Neural progenitor cell (in vitro differentiated cells): Measurements from ENCODE around the gene TTC39A. TPM values are rescaled to one million over a fixed set of nuclear protein-coding genes. Genes with fewer than 3 reads are reported as not detected.
A peak's percentile ranks its signal among the peaks of the same experiment; 100 is the strongest.

Experiments
- DNase-seq: peaks from one replicate; pipeline ENCODE4 v3.0.0-alpha.2; 2016; ENCODE audit warnings: low spot score
- H2AFZ ChIP-seq: fragments of 200-600 bp; sonication (generic); replicated peaks from 2 replicates; pipeline ENCODE4 v1.6.1; 2016; ENCODE audit warnings: antibody characterized with exemption
- H3F3A ChIP-seq: fragments of 200-600 bp; sonication (generic); 2 replicates; pipeline ENCODE4 v1.6.1; 2016; ENCODE audit warnings: antibody characterized with exemption, low read depth
- H3K27ac ChIP-seq: fragments of 200-600 bp; sonication (generic); 2 replicates; pipeline ENCODE4 v1.5.1; 2016; ENCODE audit warnings: mild to moderate bottlenecking
- H3K27me3 ChIP-seq: fragments of 200-600 bp; sonication (generic); 2 replicates; pipeline ENCODE4 v1.6.1; 2016; ENCODE audit warnings: mild to moderate bottlenecking, moderate library complexity
- H3K36me3 ChIP-seq: fragments of 200-600 bp; sonication (generic); 2 replicates; pipeline ENCODE4 v1.5.1; 2016
- H3K4me1 ChIP-seq: fragments of 200-600 bp; sonication (generic); 2 replicates; pipeline ENCODE4 v1.6.1; 2016; ENCODE audit warnings: mixed run types
- H3K4me2 ChIP-seq: fragments of 200-600 bp; sonication (generic); 2 replicates; pipeline ENCODE4 v1.6.1; 2016
- H3K4me3 ChIP-seq: fragments of 200-600 bp; sonication (generic); 2 replicates; pipeline ENCODE4 v1.5.1; 2016
- H3K79me2 ChIP-seq: fragments of 200-600 bp; sonication (generic); 2 replicates; pipeline ENCODE4 v1.6.1; 2016; ENCODE audit warnings: low read depth
- H3K9ac ChIP-seq: fragments of 200-600 bp; sonication (generic); 2 replicates; pipeline ENCODE4 v1.6.1; 2016
- H3K9me3 ChIP-seq: fragments of 200-600 bp; sonication (generic); 2 replicates; pipeline ENCODE4 v1.5.1; 2016; ENCODE audit warnings: low read depth
- H4K20me1 ChIP-seq: fragments of 200-600 bp; sonication (generic); 2 replicates; pipeline ENCODE4 v1.6.1; 2016; ENCODE audit warnings: low read depth
- H3K27ac Mint-ChIP-seq: 3 replicates; pipeline ENCODE4 v1.8.0; 2021; ENCODE audit warnings: mixed read lengths
- H3K27me3 Mint-ChIP-seq: 2 replicates; pipeline ENCODE4 v1.8.0; 2022; ENCODE audit warnings: low read depth, mild to moderate bottlenecking, inconsistent platforms, moderate library complexity, mixed read lengths; ENCODE audit not compliant: insufficient read depth
- H3K36me3 Mint-ChIP-seq: 3 replicates; pipeline ENCODE4 v1.8.0; 2021; ENCODE audit warnings: mixed read lengths
- H3K4me1 Mint-ChIP-seq: 3 replicates; pipeline ENCODE4 v1.8.0; 2021; ENCODE audit warnings: mixed read lengths
- H3K4me3 Mint-ChIP-seq: 3 replicates; pipeline ENCODE4 v1.8.0; 2021; ENCODE audit warnings: mild to moderate bottlenecking, moderate library complexity, mixed read lengths
- H3K9me3 Mint-ChIP-seq: 3 replicates; pipeline ENCODE4 v1.8.0; 2020; ENCODE audit warnings: mixed read lengths
- EZH2 ChIP-seq: fragments of 200-600 bp; sonication (generic); IDR thresholded peaks from 2 replicates; pipeline ENCODE4 v1.6.1; 2017; ENCODE audit warnings: antibody characterized with exemption, mild to moderate bottlenecking, moderate library complexity
- EZH2phosphoT487 ChIP-seq: fragments of 200-600 bp; sonication (generic); IDR thresholded peaks from 2 replicates; pipeline ENCODE4 v1.6.1; 2017; ENCODE audit warnings: antibody characterized with exemption
- total RNA-seq: library from RNA; depleted of rRNA; stranded (reverse); fragments of >200 nt; gene quantifications from 2 replicates; pipeline ENCODE4 v1.2.3, GENCODE V29; 2015; ENCODE audit warnings: low replicate concordance
- TF ChIP-seq, protein P1 (sequence below): fragments of 200-600 bp; sonication (generic); IDR thresholded peaks from 2 replicates; pipeline ENCODE4 v1.5.1; 2017; ENCODE audit warnings: antibody characterized with exemption, mild to moderate bottlenecking

The TTC39A gene
- total RNA-seq, 1 donor from 2014 or later: 0.94 TPM

GRCh38 chr1:51298322-51298705, 32.0 kb downstream of the TTC39A start:
- DNase-seq: no peak
- no peaks in the 10 kb centered on the region for H3K36me3 Mint-ChIP-seq
- peaks cover 3% of the 10 kb centered on the region for H3K4me1 Mint-ChIP-seq
- Histone ChIP-seq H3K4me3 (no peak overlapping the region), H3K4me1 (no peaks in the 10 kb centered on the region), H3K9ac (no peak overlapping the region), H2AFZ (no peak overlapping the region), H3K9me3 (no peaks in the 10 kb centered on the region), H3K4me2 (no peak overlapping the region), H4K20me1 (no peaks in the 10 kb centered on the region), H3K27me3 (no peaks in the 10 kb centered on the region), H3K79me2 (no peaks in the 10 kb centered on the region), H3K36me3 (no peaks in the 10 kb centered on the region), H3K27ac (no peak overlapping the region), H3F3A (no peaks in the 10 kb centered on the region)
- H3K27ac Mint-ChIP-seq: no peak overlapping the region
- no peak overlapping the region for H3K4me3 Mint-ChIP-seq
- no peaks in the 10 kb centered on the region for H3K9me3 Mint-ChIP-seq
- H3K27me3 Mint-ChIP-seq: peaks cover 2% of the 10 kb centered on the region
- TF ChIP-seq EZH2phosphoT487 (no peak), EZH2 (no peak)
- TF ChIP-seq, protein P1, sequence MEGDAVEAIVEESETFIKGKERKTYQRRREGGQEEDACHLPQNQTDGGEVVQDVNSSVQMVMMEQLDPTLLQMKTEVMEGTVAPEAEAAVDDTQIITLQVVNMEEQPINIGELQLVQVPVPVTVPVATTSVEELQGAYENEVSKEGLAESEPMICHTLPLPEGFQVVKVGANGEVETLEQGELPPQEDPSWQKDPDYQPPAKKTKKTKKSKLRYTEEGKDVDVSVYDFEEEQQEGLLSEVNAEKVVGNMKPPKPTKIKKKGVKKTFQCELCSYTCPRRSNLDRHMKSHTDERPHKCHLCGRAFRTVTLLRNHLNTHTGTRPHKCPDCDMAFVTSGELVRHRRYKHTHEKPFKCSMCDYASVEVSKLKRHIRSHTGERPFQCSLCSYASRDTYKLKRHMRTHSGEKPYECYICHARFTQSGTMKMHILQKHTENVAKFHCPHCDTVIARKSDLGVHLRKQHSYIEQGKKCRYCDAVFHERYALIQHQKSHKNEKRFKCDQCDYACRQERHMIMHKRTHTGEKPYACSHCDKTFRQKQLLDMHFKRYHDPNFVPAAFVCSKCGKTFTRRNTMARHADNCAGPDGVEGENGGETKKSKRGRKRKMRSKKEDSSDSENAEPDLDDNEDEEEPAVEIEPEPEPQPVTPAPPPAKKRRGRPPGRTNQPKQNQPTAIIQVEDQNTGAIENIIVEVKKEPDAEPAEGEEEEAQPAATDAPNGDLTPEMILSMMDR: no peak

DNA sequence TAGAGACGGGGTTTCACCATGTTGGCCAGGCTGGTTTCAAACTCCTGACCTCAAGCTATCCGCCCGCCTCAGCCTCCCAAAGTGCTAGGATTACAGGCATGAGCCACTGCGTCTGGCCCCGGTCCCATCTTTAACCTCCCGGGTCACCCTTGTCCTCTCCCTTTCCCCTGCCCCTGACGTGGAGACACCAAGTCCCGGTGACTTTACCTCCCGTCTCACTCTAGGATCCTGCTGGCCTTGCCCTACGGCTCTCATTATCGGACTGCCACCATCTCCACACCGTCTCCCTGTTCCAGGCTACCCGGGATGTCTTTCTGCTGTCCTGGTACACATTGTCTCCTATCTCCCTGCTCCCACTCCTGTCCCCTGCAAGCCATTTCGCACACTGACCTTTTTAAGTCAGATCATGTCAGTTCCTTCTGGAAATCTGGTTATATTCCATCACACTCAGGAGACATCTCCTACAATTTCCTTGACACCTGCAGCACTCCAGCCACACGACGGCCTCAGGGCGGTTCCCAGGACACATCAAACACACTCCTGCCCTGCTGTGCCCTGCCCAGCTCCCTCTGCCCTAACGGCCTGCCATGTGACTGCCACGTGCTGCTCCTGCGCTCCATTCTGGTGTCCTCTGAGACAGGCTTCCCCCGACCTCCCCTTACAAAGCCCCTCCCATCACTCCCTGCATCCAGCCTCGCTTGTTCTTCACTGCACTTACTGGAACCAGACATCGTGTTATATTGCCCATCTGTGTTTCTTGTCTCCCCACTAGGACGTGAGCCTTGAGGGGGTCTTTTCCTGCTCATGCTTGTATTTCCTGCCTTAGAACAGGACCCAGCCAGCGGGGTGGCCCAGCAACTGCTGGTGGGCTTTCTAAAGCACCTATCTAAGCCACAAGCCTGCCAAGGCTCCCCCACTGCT, 32.7 kb downstream of the TTC39A start:
- Mint-ChIP-seq H3K4me3 (no peak overlapping the region), H3K27ac (peak overlapping the region; percentile 84), H3K36me3 (no peaks in the 10 kb centered on the region), H3K27me3 (peaks cover 2% of the 10 kb centered on the region), H3K9me3 (no peaks in the 10 kb centered on the region), H3K4me1 (peaks cover 3% of the 10 kb centered on the region)
- H3F3A ChIP-seq: no peaks in the 10 kb centered on the region
- H2AFZ ChIP-seq: peak overlapping the region; percentile 96
- TF ChIP-seq, protein P1: no peak
- TF ChIP-seq EZH2 (no peak), EZH2phosphoT487 (no peak)
- H3K79me2 ChIP-seq: no peaks in the 10 kb centered on the region
- H3K4me2 ChIP-seq: no peak overlapping the region
- H3K9me3 ChIP-seq: no peaks in the 10 kb centered on the region
- no peaks in the 10 kb centered on the region for H4K20me1 ChIP-seq
- H3K36me3 ChIP-seq: no peaks in the 10 kb centered on the region
- H3K4me3 ChIP-seq: no peak overlapping the region
- H3K27me3 ChIP-seq: no peaks in the 10 kb centered on the region
- no peak overlapping the region for H3K27ac ChIP-seq
- H3K4me1 ChIP-seq: no peaks in the 10 kb centered on the region
- no peak overlapping the region for H3K9ac ChIP-seq
- DNase-seq: no peak

- no peaks in the 10 kb centered on the region for H3K9me3 ChIP-seq
- Mint-ChIP-seq H3K4me3 (no peak overlapping the region), H3K9me3 (no peaks in the 10 kb centered on the region), H3K4me1 (peaks cover 3% of the 10 kb centered on the region), H3K27me3 (peaks cover 2% of the 10 kb centered on the region), H3K36me3 (no peaks in the 10 kb centered on the region), H3K27ac (no peak overlapping the region)
- H3K36me3 ChIP-seq: no peaks in the 10 kb centered on the region
- no peak overlapping the region for H3K27ac ChIP-seq
- H2AFZ ChIP-seq: peak overlapping the region; percentile 96
- no peaks in the 10 kb centered on the region for H3K4me1 ChIP-seq
- H3K4me3 ChIP-seq: no peak overlapping the region
- H3K9ac ChIP-seq: no peak overlapping the region
- H3K4me2 ChIP-seq: peak overlapping the region; percentile 45
- no peak for TF ChIP-seq EZH2
- TF ChIP-seq, protein P1: peak; percentile 95
- TF ChIP-seq EZH2phosphoT487: no peak
- no peaks in the 10 kb centered on the region for H3F3A ChIP-seq
- H3K27me3 ChIP-seq: no peaks in the 10 kb centered on the region
- peak; percentile 87 for DNase-seq
- no peaks in the 10 kb centered on the region for H4K20me1 ChIP-seq
- H3K79me2 ChIP-seq: no peaks in the 10 kb centered on the region
Measured at GRCh38 chr1:51296383-51297357, 33.7 kb downstream of the TTC39A start.
